Measurements from ENCODE around the gene UBXN7.

UBXN7 gene

GRCh38 chr3:196355668-196356067 is 76.6 kb downstream of the UBXN7 start:
- Histone ChIP-seq H3K4me1 (ENCODE audit: control insufficient read depth in 1 of 2, insufficient read depth in 2 of 2, low read length in 2 of 2) (no peaks in the 10 kb centered on the region), H4K12ac (ENCODE audit: low read depth, low read length) (no peak overlapping the region)

GRCh38 chr3:196354132-196354531 is 78.1 kb downstream of the UBXN7 start:
- H2BK120ac ChIP-seq (ENCODE audit: insufficient read depth, low read length, poor library complexity) = no peak overlapping the region
- H3K9me3 ChIP-seq (ENCODE audit: insufficient read depth, low read depth, low read length) = no peaks in the 10 kb centered on the region
- peaks cover 5 to 14% of the 10 kb centered on the region in 2 experiments for H3K36me3 ChIP-seq (ENCODE audit: control insufficient read depth in 1 of 2, insufficient read depth in 2 of 2, low read length in 2 of 2)
- H4K91ac ChIP-seq (ENCODE audit: low read depth, low read length) = no peak overlapping the region
- H2AFZ ChIP-seq (ENCODE audit: insufficient read depth, low read length, poor library complexity) = no peak overlapping the region
- H3K18ac ChIP-seq (ENCODE audit: low read length) = no peak overlapping the region
- no peaks in the 10 kb centered on the region for H3K79me2 ChIP-seq (ENCODE audit: control insufficient read depth, insufficient read depth, low read length, poor library complexity)
- no peak overlapping the region for H3K4ac ChIP-seq (ENCODE audit: low read depth, low read length)
- no peak overlapping the region for H3K4me2 ChIP-seq (ENCODE audit: low read length)
- no CpG with 5 or more reads among the region's 6 CpGs for WGBS (ENCODE audit: extremely low coverage, insufficient coverage, insufficient read length)
- no peak overlapping the region for H4K8ac ChIP-seq (ENCODE audit: low read depth, low read length)
- no peak overlapping the region for H3K23ac ChIP-seq (ENCODE audit: low read length)
- DNase-seq = no peak
- H2AK5ac ChIP-seq (ENCODE audit: low read length) = no peak overlapping the region
- H3K27ac ChIP-seq (ENCODE audit: low read depth, low read length) = no peak overlapping the region
- no peak overlapping the region for H3K14ac ChIP-seq (ENCODE audit: low read length)
- no peak overlapping the region for H2BK12ac ChIP-seq (ENCODE audit: low read length)
- H3K79me1 ChIP-seq (ENCODE audit: low read length) = no peaks in the 10 kb centered on the region
- no peak overlapping the region for H3K4me3 ChIP-seq (ENCODE audit: low read depth, low read length)
- no peaks in the 10 kb centered on the region for H3K4me1 ChIP-seq (ENCODE audit: control insufficient read depth in 1 of 2, insufficient read depth in 2 of 2, low read length in 2 of 2)
- H4K12ac ChIP-seq (ENCODE audit: low read depth, low read length) = no peak overlapping the region
- no peak overlapping the region for H3K9ac ChIP-seq (ENCODE audit: low read length)
- no peak overlapping the region for H2BK5ac ChIP-seq (ENCODE audit: low read depth, low read length, poor library complexity)
- no peaks in the 10 kb centered on the region for H3K27me3 ChIP-seq (ENCODE audit: insufficient read depth, low read length)

More at GRCh38 chr3:196355668-196356067, 76.6 kb downstream of the UBXN7 start:
- Histone ChIP-seq H3K14ac (ENCODE audit: low read length) (no peak overlapping the region), H3K9ac (ENCODE audit: low read length) (no peak overlapping the region), H2AK5ac (ENCODE audit: low read length) (no peak overlapping the region), H3K79me2 (ENCODE audit: control insufficient read depth, insufficient read depth, low read length, poor library complexity) (no peaks in the 10 kb centered on the region), H3K4ac (ENCODE audit: low read depth, low read length) (no peak overlapping the region), H4K91ac (ENCODE audit: low read depth, low read length) (no peak overlapping the region), H3K27ac (ENCODE audit: low read depth, low read length) (no peak overlapping the region), H2AFZ (ENCODE audit: insufficient read depth, low read length, poor library complexity) (no peak overlapping the region), H3K36me3 (ENCODE audit: control insufficient read depth in 1 of 2, insufficient read depth in 2 of 2, low read length in 2 of 2) (peaks cover 5 to 15% of the 10 kb centered on the region in 2 experiments), H2BK12ac (ENCODE audit: low read length) (no peak overlapping the region), H2BK5ac (ENCODE audit: low read depth, low read length, poor library complexity) (no peak overlapping the region), H3K4me2 (ENCODE audit: low read length) (no peak overlapping the region), H3K27me3 (ENCODE audit: insufficient read depth, low read length) (no peaks in the 10 kb centered on the region), H3K18ac (ENCODE audit: low read length) (no peak overlapping the region), H4K8ac (ENCODE audit: low read depth, low read length) (no peak overlapping the region), H2BK120ac (ENCODE audit: insufficient read depth, low read length, poor library complexity) (no peak overlapping the region), H3K9me3 (ENCODE audit: insufficient read depth, low read depth, low read length) (no peaks in the 10 kb centered on the region), H3K23ac (ENCODE audit: low read length) (no peak overlapping the region), H3K79me1 (ENCODE audit: low read length) (no peaks in the 10 kb centered on the region), H3K4me3 (ENCODE audit: low read depth, low read length) (no peak overlapping the region)
- DNase-seq = no peak
- no CpG with 5 or more reads among the region's 1 CpG for WGBS (ENCODE audit: extremely low coverage, insufficient coverage, insufficient read length)

- DNase-seq = no peak
- no CpG with 5 or more reads among the region's 6 CpGs for WGBS (ENCODE audit: extremely low coverage, insufficient coverage, insufficient read length)
Measured at GRCh38 chr3:196351541-196351940, 80.7 kb downstream of the UBXN7 start.

GRCh38 chr3:196350067-196350466 is 82.2 kb downstream of the UBXN7 start:
- Histone ChIP-seq H3K4me2 (ENCODE audit: low read length) (no peak overlapping the region), H3K36me3 (ENCODE audit: control insufficient read depth in 1 of 2, insufficient read depth in 2 of 2, low read length in 2 of 2) (peaks cover 0 to 7% of the 10 kb centered on the region in 2 experiments), H2BK12ac (ENCODE audit: low read length) (no peak overlapping the region), H3K18ac (ENCODE audit: low read length) (no peak overlapping the region), H3K9ac (ENCODE audit: low read length) (no peak overlapping the region), H2BK5ac (ENCODE audit: low read depth, low read length, poor library complexity) (no peak overlapping the region), H4K12ac (ENCODE audit: low read depth, low read length) (no peak overlapping the region), H3K9me3 (ENCODE audit: insufficient read depth, low read depth, low read length) (no peaks in the 10 kb centered on the region), H2AK5ac (ENCODE audit: low read length) (no peak overlapping the region), H3K4ac (ENCODE audit: low read depth, low read length) (no peak overlapping the region), H3K4me1 (ENCODE audit: control insufficient read depth in 1 of 2, insufficient read depth in 2 of 2, low read length in 2 of 2) (no peaks in the 10 kb centered on the region), H3K79me1 (ENCODE audit: low read length) (no peaks in the 10 kb centered on the region), H3K4me3 (ENCODE audit: low read depth, low read length) (no peak overlapping the region), H3K14ac (ENCODE audit: low read length) (no peak overlapping the region), H4K91ac (ENCODE audit: low read depth, low read length) (no peak overlapping the region), H2BK120ac (ENCODE audit: insufficient read depth, low read length, poor library complexity) (no peak overlapping the region), H3K23ac (ENCODE audit: low read length) (no peak overlapping the region), H4K8ac (ENCODE audit: low read depth, low read length) (no peak overlapping the region), H2AFZ (ENCODE audit: insufficient read depth, low read length, poor library complexity) (no peak overlapping the region), H3K79me2 (ENCODE audit: control insufficient read depth, insufficient read depth, low read length, poor library complexity) (no peaks in the 10 kb centered on the region), H3K27ac (ENCODE audit: low read depth, low read length) (no peak overlapping the region), H3K27me3 (ENCODE audit: insufficient read depth, low read length) (no peaks in the 10 kb centered on the region)
- no peak for DNase-seq

More at GRCh38 chr3:196351541-196351940, 80.7 kb downstream of the UBXN7 start:
- no peak overlapping the region for H3K27ac ChIP-seq (ENCODE audit: low read depth, low read length)
- no peak overlapping the region for H3K4me3 ChIP-seq (ENCODE audit: low read depth, low read length)
- H3K14ac ChIP-seq (ENCODE audit: low read length) = no peak overlapping the region
- H2AK5ac ChIP-seq (ENCODE audit: low read length) = no peak overlapping the region
- no peak overlapping the region for H4K12ac ChIP-seq (ENCODE audit: low read depth, low read length)
- no peak overlapping the region for H2BK5ac ChIP-seq (ENCODE audit: low read depth, low read length, poor library complexity)
- peaks cover 0 to 9% of the 10 kb centered on the region in 2 experiments for H3K36me3 ChIP-seq (ENCODE audit: control insufficient read depth in 1 of 2, insufficient read depth in 2 of 2, low read length in 2 of 2)
- no peak overlapping the region for H2BK12ac ChIP-seq (ENCODE audit: low read length)
- no peak overlapping the region for H3K9ac ChIP-seq (ENCODE audit: low read length)
- no peak overlapping the region for H4K91ac ChIP-seq (ENCODE audit: low read depth, low read length)
- no peaks in the 10 kb centered on the region for H3K79me2 ChIP-seq (ENCODE audit: control insufficient read depth, insufficient read depth, low read length, poor library complexity)
- no peak overlapping the region for H2BK120ac ChIP-seq (ENCODE audit: insufficient read depth, low read length, poor library complexity)
- no peaks in the 10 kb centered on the region for H3K79me1 ChIP-seq (ENCODE audit: low read length)
- H3K4me2 ChIP-seq (ENCODE audit: low read length) = no peak overlapping the region
- H2AFZ ChIP-seq (ENCODE audit: insufficient read depth, low read length, poor library complexity) = no peak overlapping the region
- H3K23ac ChIP-seq (ENCODE audit: low read length) = no peak overlapping the region
- no peak overlapping the region for H3K18ac ChIP-seq (ENCODE audit: low read length)
- no peak overlapping the region for H3K4ac ChIP-seq (ENCODE audit: low read depth, low read length)
- H3K9me3 ChIP-seq (ENCODE audit: insufficient read depth, low read depth, low read length) = no peaks in the 10 kb centered on the region
- H3K4me1 ChIP-seq (ENCODE audit: control insufficient read depth in 1 of 2, insufficient read depth in 2 of 2, low read length in 2 of 2) = no peaks in the 10 kb centered on the region
- H4K8ac ChIP-seq (ENCODE audit: low read depth, low read length) = no peak overlapping the region
- no peaks in the 10 kb centered on the region for H3K27me3 ChIP-seq (ENCODE audit: insufficient read depth, low read length)

Data from trophoblast cell (in vitro differentiated cells and primary cell).